Bronchial epithelial cell (primary cell): Measurements from ENCODE around the gene LMX1B. TPM values are rescaled to one million over a fixed set of nuclear protein-coding genes. Genes with fewer than 3 reads are reported as not detected.

ENCODE experiments used
- DNase-seq: peaks from one replicate; pipeline ENCODE4 v3.0.0-alpha.2; 2010; ENCODE audit warnings: low read depth
- FAIRE-seq: peaks from 2 replicates; lab custom pipeline; 2011; peaks lifted over from hg19 to GRCh38; lab: Jason Lieb, UNC
- H3K27me3 ChIP-seq: 2 replicates; pipeline ENCODE4 v1.5.1; 2011; ENCODE audit warnings: low read length; ENCODE audit not compliant: control insufficient read depth, insufficient read depth
- H3K36me3 ChIP-seq: 2 replicates; pipeline ENCODE4 v1.5.1; 2011; ENCODE audit warnings: low read length; ENCODE audit not compliant: control insufficient read depth, insufficient read depth
- H3K4me3 ChIP-seq: 2 replicates; pipeline ENCODE4 v1.5.1; 2011; ENCODE audit warnings: mild to moderate bottlenecking, low read depth, low read length, control low read depth
- CTCF ChIP-seq: IDR thresholded peaks from 2 replicates; pipeline ENCODE4 v1.5.1; 2011; ENCODE audit warnings: mild to moderate bottlenecking, moderate library complexity, low read length, control low read depth, inconsistent platforms; ENCODE audit not compliant: insufficient read depth, severe bottlenecking
- total RNA-seq: library from RNA; depleted of rRNA; stranded (reverse); fragments of >200 nt; gene quantifications from 2 replicates; pipeline ENCODE4 v1.2.1, GENCODE V29; 2014

The LMX1B gene
- total RNA-seq, 1 donor from 2014 or later = not detected

GRCh38 chr9:126674365-126675146 is 60.8 kb downstream of the LMX1B start:
- no peak for TF ChIP-seq CTCF
- H3K27me3 ChIP-seq = peaks cover 8% of the 10 kb centered on the region
- no peak for FAIRE-seq

GRCh38 chr9:126675147-126675467 is 61.4 kb downstream of the LMX1B start:
- Histone ChIP-seq H3K4me3 (no peak overlapping the region), H3K27me3 (peaks cover 8% of the 10 kb centered on the region), H3K36me3 (no peaks in the 10 kb centered on the region)
- DNase-seq = no peak
- no peak for FAIRE-seq
- TF ChIP-seq CTCF = no peak

More at GRCh38 chr9:126674365-126675146, 60.8 kb downstream of the LMX1B start:
- Histone ChIP-seq H3K36me3 (no peaks in the 10 kb centered on the region), H3K4me3 (no peak overlapping the region)
- no peak for DNase-seq

- FAIRE-seq (no peak), DNase-seq (no peak)
- TF ChIP-seq CTCF = no peak
- H3K27me3 ChIP-seq = peaks cover 8% of the 10 kb centered on the region
- no peak overlapping the region for H3K4me3 ChIP-seq
- H3K36me3 ChIP-seq = no peaks in the 10 kb centered on the region
These were observed 62.5 kb downstream of the LMX1B start for GRCh38 chr9:126676102-126676684.

- no peak for FAIRE-seq
- Histone ChIP-seq H3K4me3 (no peak overlapping the region), H3K36me3 (no peaks in the 10 kb centered on the region), H3K27me3 (peaks cover 8% of the 10 kb centered on the region)
- DNase-seq = no peak
- no peak for TF ChIP-seq CTCF
These were observed 63.0 kb downstream of the LMX1B start for GRCh38 chr9:126676685-126677143.

GRCh38 chr9:126677188-126678084 is 63.7 kb downstream of the LMX1B start:
- no peak for DNase-seq
- TF ChIP-seq CTCF = no peak
- Histone ChIP-seq H3K4me3 (no peak overlapping the region), H3K36me3 (no peaks in the 10 kb centered on the region), H3K27me3 (peaks cover 8% of the 10 kb centered on the region)
- FAIRE-seq = no peak
